ENCODE data around the gene EMILIN3.

Gene EMILIN3

DNA sequence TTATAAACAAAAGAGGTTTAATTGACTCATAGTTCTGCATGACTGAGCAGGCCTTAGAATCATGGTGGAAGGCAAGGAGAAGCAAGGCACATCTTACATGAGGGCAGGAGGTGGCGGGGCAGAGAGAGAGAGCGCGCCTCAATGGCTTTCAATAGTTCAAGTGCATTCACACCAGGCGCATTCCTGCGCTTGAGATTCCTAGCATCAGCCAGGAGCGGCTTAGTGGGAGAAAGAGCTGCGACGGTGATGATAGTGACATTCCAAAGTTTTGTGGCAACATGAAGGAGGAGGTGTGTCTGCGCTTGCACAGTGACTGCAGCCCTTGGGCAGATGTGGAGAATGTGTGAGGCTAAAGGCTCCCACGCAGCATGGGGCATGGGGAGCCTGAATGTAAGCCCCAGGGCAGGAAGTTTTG, 25.0 kb upstream of the EMILIN3 start:
- no peak for DNase-seq (ENCODE audit: low spot score)
- TF ChIP-seq, protein P1, sequence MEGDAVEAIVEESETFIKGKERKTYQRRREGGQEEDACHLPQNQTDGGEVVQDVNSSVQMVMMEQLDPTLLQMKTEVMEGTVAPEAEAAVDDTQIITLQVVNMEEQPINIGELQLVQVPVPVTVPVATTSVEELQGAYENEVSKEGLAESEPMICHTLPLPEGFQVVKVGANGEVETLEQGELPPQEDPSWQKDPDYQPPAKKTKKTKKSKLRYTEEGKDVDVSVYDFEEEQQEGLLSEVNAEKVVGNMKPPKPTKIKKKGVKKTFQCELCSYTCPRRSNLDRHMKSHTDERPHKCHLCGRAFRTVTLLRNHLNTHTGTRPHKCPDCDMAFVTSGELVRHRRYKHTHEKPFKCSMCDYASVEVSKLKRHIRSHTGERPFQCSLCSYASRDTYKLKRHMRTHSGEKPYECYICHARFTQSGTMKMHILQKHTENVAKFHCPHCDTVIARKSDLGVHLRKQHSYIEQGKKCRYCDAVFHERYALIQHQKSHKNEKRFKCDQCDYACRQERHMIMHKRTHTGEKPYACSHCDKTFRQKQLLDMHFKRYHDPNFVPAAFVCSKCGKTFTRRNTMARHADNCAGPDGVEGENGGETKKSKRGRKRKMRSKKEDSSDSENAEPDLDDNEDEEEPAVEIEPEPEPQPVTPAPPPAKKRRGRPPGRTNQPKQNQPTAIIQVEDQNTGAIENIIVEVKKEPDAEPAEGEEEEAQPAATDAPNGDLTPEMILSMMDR (IDR thresholded peaks at IDR 0.05; ENCODE audit: extremely low read depth, missing control alignments), result no peak

DNA sequence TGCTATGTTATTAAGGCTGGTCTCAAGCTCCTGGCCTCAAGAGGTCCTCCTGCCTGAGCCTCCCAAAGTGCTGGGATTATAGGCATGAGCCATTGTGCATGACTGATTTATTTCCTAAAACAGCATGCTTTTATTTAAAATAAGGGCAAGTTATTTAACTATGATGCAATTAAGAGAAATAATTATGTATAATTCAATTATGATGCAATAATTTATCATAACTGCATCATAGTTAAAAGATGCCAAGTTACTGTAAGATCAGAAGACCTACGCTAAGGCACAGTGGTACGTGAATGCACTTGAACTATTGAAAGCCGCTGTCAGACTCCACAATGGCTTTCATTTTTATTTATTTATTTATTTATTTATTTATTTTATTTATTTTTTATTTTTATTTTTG, 24.3 kb upstream of the EMILIN3 start:
- TF ChIP-seq, protein P1 (IDR thresholded peaks at IDR 0.05; ENCODE audit: extremely low read depth, missing control alignments), result no peak
- DNase-seq (ENCODE audit: low spot score), result no peak

DNA sequence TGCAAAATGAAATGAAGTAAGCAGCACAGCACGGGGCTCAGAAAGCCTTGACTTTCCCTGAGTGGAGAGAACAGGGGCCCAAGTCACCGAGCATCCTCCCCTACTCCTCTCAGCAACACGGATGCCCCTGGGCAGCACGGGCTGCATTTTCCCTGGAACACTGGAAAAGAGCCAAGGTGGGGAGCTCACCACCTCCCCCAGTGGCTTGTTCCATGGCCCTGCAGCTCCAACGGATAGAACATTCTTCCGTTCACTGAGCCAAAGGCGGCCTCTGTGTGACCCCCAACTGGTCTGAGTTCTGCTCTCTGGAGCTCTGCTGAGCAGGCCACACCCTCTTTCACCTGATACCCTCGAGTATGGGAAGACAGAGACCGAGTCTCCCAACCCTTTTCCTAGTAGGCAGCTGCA, 20.8 kb upstream of the EMILIN3 start:
- TF ChIP-seq, protein P1 (IDR thresholded peaks at IDR 0.05; ENCODE audit: extremely low read depth, missing control alignments), result no peak
- DNase-seq (ENCODE audit: low spot score), result no peak

DNA sequence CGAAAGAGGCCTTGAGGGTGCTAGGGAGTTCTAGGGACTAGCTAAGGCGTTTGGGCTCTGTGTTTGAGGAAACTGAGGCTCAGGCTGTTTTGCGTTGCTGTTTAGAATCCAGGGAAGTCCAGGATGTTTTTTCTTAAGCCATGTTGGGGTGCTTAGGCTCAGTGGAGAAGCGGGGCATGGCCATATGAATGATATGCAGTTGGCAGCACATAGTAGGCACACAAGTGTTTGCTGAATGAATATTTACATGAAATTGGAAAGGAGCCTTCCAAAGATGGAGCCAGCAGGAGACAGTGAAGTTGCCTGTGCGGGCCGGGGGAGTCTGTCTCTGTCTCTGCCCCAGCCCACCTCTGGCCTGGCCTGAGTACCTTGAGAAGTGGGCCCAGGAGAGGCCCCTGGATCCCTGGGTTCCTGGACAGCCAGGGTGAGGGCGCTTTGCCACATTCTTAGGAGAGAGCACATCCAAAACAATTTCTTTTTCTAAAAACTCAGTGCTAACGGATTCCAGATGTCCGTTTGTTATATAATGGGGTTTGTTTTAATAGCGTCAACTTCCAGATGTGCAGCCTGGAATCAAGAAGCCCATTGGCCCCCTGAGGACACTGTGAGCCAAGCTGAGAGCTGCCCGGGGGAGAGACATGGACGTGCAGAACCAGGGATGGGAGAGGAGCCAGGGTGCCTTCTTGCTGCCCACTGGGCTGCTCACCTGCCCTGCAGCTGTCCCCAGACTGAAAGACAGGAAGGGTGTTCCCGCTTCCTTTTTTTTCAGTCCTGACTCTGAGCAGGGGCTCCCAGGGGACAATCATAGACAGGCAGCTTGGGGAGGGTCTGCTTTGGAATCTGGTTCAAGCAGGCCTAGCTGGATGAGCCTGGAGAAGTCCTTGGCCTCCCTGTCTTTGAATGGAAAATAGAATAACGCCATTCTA, 20.1 kb upstream of the EMILIN3 start:
- no peak for DNase-seq (ENCODE audit: low spot score)
- TF ChIP-seq, protein P1 (IDR thresholded peaks at IDR 0.05; ENCODE audit: extremely low read depth, missing control alignments), result no peak

DNA sequence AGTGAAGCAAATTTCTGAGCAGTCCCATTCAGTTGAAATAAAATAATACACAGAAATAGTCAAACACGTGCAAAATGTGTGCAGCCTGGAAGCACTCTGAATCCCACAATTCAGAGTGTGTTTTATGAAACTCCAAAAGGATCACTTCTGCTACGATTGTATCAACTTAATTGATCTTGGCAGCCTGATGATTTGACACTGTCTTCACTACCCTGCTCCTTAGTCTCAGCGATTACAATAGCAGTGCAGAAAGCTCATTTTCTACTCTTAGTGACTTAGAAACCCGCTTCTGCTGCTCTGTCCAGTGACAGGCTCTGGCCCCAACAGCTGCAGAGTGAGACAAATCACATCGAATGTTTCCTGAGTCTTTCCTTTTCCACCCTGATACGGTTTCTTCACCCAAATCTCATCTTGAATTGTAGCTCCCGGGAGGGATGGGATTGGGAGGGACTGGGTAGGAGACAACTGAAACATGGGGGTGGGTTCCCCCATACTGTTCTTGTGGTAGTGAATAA, 16.2 kb upstream of the EMILIN3 start:
- TF ChIP-seq, protein P1 (IDR thresholded peaks at IDR 0.05; ENCODE audit: extremely low read depth, missing control alignments), result no peak
- no peak for DNase-seq (ENCODE audit: low spot score)

DNA sequence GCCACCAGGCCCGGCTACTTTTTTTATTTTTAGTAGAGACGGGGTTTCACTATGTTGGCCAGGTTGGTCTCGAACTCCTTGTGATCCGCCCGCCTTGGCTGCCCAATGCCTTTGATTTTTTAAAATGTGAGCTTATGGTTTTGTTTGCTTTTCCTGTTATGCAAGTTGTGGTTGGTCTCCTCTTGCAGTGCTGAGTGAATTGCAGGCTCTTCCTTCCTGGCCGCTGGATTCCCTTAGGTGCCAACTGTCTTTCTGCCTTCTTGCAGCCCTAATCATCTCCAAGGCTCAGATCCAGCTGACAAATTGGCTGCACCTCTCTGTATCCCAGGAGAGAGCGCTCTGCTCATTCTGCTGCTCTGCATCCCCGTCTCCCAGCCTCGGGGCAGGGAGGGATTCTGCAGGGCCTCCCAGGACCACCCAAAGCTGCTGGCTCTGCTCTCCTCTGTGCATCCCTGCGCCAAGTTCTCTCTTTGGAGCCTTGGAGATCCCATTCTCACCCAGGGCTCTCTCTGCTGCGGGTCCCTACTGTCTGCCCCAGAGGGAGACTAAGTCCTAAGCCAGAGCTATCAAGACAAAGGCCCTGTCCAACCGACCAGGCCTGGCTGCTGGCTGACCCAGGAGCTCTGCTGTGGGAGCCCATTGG, 14.1 kb upstream of the EMILIN3 start:
- TF ChIP-seq, protein P1 (IDR thresholded peaks at IDR 0.05; ENCODE audit: extremely low read depth, missing control alignments), result no peak
- no peak for DNase-seq (ENCODE audit: low spot score)

DNA sequence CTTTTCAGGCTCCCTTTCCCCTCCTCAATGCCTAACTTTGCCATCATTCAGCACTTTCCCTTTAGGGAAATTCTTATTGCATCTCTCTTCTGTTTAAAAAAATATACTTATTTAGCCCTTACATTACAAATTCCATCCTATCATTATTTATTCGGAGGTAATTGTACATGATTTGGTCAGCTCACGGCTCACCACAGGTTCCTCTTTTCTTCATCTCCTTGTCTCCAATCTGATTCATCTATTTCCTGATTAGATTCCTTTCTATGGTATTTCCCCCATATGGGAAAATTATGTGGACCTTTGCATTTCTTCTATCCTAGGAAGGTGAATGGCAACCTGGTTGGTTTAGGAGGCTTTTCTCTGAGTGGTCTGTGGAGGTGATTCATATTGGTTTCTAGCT, 12.9 kb upstream of the EMILIN3 start:
- TF ChIP-seq, protein P1 (IDR thresholded peaks at IDR 0.05; ENCODE audit: extremely low read depth, missing control alignments), result no peak
- DNase-seq (ENCODE audit: low spot score), result no peak
